Activated T-cell treated with anti-CD3 and anti-CD28 coated beads, Interleukin-2, amount 50 U/mL, for 1 hour (primary cell): ENCODE results near the gene ATP2A3.

ENCODE experiments used
- DNase-seq: peaks from one replicate; pipeline ENCODE4 v3.0.0-alpha.2; 2020

Gene ATP2A3

GRCh38 chr17:3925684-3926485, 38.4 kb downstream of the ATP2A3 start:
- DNase-seq, result no peak

- DNase-seq, result no peak
These were observed 39.5 kb downstream of the ATP2A3 start for GRCh38 chr17:3924512-3925350.

- no peak for DNase-seq
These were observed 40.6 kb downstream of the ATP2A3 start for GRCh38 chr17:3923466-3924190.

DNA sequence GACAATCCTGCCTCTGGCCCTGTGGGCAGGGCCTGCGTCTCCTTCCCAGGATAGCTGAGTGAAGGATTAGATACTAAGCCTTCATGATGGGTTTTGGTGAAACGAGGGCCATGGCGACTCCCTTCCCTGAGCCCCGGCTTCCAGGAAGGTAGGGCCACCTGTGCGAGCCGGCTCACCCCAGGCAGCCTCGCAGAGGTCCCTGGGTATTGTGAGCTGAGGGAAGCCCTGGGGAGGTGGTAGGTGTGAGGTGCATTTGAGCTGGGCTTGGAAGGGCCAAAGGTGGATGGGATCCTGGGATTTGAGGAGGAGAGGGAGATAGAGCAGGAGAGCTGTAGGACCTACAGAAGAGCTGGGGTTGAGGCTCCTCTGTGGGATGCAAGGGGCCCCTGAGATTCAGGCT, 41.5 kb downstream of the ATP2A3 start:
- DNase-seq, result no peak

DNA sequence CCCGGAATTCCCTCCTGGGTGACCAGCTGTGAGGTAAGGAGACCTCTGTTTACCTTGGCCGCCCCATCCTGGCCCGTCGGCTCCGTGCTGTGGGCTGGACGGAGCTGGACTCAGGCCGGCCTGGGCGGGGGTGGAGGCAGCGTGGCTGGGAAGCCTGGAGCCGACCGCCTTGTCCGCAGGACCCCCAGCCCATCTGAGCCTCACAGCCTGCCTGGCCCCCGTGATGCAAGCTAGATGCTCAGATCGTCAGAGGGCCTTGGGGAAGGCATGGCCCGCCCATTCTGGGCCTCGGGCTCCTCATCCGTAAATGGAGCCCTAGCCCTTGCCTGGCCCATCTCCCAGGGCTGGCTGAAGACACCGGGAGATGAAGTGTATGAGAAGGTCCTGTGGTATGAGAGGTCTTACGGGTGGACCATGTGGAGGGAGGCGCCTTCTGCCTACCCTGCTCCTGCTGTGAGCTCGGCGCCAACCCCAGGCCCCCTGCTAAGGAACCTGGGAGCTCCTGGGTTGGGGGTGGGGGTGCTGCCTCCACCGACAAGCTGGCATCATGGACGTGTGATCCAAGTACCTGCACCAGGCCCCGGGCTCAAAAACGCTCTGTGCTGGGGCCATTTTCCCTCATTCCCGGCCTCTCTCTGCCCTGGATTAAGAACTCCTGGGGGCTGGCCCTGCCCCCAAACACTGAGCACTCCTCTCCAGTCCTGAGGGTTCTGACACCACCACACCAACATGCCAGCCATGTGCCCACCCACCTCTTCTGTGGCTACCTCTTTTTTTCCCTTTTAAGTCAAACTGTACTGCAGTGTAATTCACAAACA, 42.5 kb downstream of the ATP2A3 start:
- DNase-seq, result no peak

DNA sequence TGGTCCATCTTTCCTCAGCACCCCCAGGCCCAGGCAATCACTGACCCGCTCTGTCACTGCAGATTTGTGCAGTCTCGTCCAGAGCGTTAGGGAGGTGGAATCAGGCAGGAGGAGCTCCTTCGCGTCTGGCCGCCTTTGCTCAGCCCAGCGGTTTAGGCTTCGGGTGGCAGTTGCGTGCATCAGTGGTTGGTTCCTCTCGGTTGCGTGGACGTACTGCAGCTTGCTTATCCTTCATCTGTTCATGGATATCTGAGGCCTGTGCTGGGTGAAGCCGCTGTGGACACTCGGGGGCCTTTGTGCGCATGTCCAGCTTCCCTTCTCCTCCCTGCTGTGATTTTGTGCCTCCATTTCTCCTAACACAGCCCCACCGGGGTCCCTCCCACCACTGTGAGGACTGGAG, 43.2 kb downstream of the ATP2A3 start:
- DNase-seq, result no peak

DNA sequence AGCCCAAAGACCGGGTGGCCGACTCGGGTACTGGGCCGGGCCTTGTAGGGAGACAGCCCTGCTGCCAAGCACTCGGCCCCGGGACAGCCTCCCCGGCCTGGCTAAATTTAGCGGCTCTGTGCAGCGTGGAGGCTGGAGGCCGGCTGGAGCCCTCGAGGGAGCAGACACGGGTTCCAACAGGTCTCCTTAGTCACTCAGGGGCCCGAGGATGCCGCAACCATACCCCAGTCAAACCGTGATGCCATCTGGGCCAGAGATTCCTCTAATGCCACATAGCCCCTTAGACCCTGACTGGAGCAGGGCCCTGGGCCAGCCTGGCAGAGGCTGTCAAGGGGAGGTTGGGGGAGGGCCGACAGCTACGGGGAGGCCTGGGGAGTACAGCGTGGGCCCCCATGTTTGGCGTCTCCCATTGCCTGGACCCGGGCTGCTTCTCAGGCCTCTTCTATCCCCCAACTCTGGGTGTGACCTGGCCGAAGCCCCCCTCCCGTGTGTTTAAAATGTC, 45.1 kb downstream of the ATP2A3 start:
- no peak for DNase-seq

GRCh38 chr17:3918372-3919122, 45.7 kb downstream of the ATP2A3 start:
- DNase-seq, result no peak

DNA sequence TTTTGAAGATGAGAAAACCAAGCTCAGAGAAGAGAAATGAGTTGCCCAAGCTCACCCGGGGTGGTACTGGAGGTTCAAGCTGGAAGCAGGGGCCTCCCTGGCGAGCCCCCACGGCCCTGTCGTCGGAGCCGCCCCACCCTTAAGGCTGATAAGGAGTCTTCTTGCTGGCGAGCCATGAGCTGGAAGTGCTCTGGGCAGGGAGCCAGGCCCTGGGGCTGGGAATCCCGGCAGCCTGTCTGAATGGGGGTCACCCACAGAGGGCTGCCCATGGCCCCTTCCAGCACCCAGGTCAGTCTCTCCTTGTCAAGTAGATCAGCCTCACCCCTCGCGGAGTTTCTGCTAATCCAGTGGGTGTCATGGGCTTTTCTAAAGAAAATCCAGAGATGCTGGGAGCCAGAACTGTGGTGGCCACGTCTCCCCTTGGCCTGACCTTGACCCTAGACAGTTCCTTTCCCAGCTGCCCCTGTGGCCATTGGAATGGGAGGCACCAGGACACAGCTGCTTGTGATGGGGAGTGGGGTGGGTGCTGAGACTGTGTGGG, 46.8 kb downstream of the ATP2A3 start:
- no peak for DNase-seq

DNA sequence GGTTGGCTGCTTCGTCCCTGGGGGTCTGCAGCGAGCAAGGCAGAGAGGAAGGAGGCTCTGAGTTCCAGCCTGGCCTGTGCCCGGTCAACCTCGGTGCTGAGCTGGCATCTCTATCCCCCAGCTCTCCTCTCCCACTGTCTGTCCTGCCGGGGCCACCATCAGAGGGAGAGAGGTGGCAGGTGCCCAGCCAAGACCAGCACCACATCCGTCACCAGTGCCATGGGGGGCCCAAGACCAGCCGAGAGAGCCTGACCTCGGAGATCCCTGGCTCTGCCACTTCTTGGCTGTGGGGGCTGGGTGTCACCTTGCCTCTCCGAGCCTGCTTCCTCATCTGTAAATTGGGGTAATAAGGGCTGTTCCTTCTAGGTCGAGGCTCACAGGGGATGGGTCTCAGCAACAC, 47.4 kb downstream of the ATP2A3 start:
- DNase-seq, result no peak

- DNase-seq, result peak; percentile 32
These were observed 48.1 kb downstream of the ATP2A3 start, which contains the start of gene P2RX1 for GRCh38 chr17:3915995-3916696. TSS of gene P2RX1 (minus strand) at chr17:3916465. CDS start at chr17:3916225, 240 bp downstream.

GRCh38 chr17:3915581-3915994, 48.6 kb downstream of the ATP2A3 start:
- DNase-seq, result no peak

GRCh38 chr17:3914312-3914670, 49.9 kb downstream of the ATP2A3 start:
- no peak for DNase-seq

GRCh38 chr17:3913531-3914311, 50.5 kb downstream of the ATP2A3 start:
- peak; percentile 85 for DNase-seq

DNA sequence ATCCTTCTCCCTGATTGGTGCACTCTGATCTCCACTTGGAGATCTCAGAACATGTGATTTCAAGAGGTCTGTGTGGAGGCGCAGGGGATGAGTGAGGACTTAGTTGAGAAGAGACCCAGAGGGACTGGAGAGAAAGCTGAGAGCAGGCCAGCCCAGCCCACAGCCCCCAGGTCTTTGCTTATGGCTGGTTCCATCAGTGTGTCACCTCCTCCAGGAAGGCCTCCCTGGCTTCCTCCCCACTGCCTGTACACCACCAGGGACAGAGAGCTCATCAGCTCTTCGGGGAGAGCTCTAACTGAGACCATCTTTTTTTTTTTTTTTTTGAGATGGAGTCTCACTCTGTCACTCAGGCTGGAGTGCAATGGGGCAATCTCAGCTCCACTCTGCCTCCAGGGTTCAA, 51.4 kb downstream of the ATP2A3 start:
- DNase-seq, result no peak

GRCh38 chr17:3911271-3912053, 52.8 kb downstream of the ATP2A3 start:
- DNase-seq, result peak; percentile 74

DNA sequence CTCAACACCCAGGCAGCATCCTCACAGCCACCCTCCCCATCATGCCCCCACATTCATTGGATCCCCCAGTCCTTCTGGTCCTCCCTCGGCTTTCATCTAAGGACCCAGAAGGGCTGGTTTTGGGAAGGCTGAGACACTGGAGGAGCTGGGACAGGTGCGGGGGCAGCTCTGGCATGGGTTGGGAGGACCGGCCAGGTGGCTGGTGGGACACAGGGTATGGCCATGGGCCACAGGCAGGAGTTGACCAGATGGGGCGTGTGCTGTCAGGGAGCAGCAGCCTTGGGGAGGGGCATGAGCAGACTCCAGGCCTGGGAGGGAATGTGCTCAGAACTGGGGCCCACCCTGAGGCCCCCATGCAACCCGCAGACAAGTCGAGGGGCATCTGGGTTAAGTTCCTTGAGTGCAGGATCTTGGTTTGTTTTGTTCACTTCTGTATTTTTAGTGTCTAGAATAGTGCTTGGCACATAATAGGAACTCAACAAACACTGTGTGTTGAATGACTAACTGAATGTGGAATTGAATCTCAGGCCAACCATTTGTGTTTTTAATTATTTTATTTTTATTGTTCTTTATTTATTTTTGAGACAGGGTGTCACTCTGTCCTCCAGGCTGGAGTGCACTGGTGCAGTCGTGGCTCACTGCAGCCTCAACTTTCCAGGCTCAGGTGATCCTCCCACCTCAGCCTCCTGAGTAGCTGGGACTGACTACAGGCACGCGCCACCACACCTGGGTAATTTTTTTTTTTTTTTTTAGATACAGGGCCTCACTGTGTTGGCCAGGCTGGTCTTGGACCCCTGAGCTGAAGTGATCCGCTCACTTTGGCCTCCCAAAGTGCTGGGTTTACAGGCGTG, 53.6 kb downstream of the ATP2A3 start:
- DNase-seq, result no peak

- DNase-seq, result no peak
These were observed 55.0 kb downstream of the ATP2A3 start for GRCh38 chr17:3909257-3909656.
